HG03354 (cell line): ENCODE data around the gene ZNF474.
"Not testable (repeated sequence)": the region's sequence is repeated elsewhere in the genome, so short reads cannot be mapped to it uniquely, and the experiment has no call there.

Experiments
- ATAC-seq: cut with Tn5 transposase; IDR thresholded peaks from one replicate; pipeline ENCODE4 v1.9.1; 2021; ENCODE audit warnings: mild to moderate bottlenecking; ENCODE audit not compliant: unreplicated experiment, poor library complexity, severe bottlenecking

Gene ZNF474

GRCh38 chr5:122129306-122129705 is at the start of gene ZNF474:
Gene ZNF474, plus strand, starts transcription at chr5:122129546. Its CDS starts 22,445 bp downstream, at chr5:122151991.
- ATAC-seq, result no peak

GRCh38 chr5:122081541-122081940 is 47.8 kb upstream of the ZNF474 start:
- ATAC-seq, result no peak

- ATAC-seq, result no peak
Measured at GRCh38 chr5:122083535-122083934, 45.8 kb upstream of the ZNF474 start.

GRCh38 chr5:122085041-122085440 is 44.3 kb upstream of the ZNF474 start:
- ATAC-seq, result no peak

GRCh38 chr5:122089096-122090013 is 40.0 kb upstream of the ZNF474 start:
- ATAC-seq, result no peak

GRCh38 chr5:122091936-122092600 is 37.3 kb upstream of the ZNF474 start:
- no peak for ATAC-seq

GRCh38 chr5:122093415-122094180 is 35.7 kb upstream of the ZNF474 start:
- no peak for ATAC-seq

DNA sequence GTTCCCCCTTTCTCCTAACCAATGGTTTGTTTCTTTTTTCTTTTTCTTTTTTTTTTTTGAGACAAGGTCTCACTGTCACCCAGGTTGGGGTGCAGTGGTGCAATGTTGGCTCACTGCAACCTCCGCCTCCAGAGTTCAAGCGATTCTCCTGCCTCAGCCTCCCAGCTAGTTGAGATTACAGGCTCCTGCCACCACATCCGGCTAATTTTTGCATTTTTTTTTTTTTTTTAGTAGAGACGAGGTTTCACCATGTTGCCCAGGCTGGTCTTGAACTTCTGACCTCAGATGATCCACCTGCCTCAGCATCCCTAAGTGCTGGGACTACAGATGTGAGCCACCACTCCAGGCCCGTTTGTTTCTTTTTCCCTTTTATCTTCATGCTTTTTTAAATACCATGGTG is 35.1 kb upstream of the ZNF474 start:
- not testable (repeated sequence) for ATAC-seq

- ATAC-seq, result no peak
Measured at GRCh38 chr5:122095158-122095557, 34.2 kb upstream of the ZNF474 start.

DNA sequence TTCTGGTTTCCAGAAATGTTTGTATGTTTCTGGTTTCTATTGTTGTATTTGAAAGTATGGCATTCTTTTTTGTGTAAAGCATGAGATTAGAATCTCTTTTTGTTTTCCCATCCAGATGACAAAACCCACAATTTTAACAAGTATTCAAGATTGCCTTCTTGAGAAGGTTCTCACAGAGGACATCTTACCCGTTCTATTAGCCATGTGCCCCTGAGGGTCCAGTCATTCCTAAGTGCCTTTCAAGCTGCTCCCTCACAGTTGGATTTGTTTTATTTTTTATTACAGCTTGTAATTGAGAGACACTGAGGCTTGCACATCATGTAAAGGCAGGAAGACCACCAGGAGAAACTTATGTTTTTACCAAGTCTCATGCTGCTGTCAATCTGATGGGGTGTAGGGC is 32.0 kb upstream of the ZNF474 start:
- ATAC-seq, result no peak

DNA sequence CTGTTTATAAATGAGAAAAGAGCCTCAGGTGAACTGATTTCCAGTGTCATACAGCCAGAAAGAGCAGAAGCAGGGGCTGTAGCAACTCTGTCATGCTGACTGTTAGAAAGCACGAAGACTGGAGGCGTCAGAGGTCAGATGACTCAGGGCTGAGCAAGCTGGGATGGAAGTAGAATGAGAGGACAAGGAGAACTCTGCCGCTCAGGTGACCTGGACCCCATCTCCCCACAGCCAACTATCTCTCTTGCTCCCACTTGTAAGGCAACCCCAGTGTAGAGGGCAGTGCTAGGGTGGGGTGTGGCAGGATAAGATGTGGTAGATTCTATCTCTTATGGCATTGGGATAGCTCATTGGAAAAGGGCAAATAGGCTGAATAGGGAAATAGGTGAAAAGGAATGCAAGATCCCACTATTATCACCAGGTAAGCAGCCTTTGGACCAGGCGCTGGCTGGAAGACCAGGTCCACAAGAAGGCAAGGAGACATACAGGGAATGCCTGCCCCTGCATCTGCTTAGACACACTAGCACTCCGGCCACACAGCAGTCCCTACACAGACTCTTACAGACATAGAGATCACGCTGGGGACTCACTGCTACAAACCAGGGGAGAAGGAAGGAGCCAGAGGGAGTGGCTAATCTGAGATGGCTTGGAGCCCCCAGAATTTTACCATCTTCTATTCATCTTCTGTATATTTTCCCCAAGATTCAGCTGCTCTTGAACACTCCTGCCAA is 30.1 kb upstream of the ZNF474 start:
- no peak for ATAC-seq

DNA sequence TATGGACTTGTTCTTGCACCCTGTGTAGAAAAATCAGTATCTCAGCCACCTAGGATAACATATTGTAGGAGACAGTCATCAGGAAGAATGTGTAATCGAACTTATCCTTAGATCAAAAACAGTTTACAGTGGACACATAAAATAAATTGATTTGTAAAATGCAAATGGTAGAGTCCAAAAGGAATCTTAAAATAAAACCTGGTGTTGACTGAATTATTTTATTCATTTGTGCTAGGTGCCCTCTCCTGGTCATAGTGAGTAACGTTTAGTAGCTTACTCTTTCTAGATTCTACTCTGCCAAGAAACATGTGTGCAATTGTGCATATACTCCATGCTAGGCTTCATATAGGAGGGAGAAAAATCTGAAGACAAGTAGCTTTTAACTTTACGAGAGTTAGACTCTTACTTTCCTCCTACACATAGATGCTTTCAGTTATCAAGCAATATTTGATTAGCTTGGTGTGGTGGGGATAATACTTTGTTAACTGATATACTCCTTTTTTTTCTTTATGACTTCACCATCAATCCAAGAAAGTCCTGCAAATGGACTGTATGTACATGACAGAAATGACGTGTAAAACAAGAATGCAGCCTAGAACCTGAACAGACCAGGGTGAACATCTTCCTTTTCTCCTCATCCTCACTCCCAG is 27.6 kb upstream of the ZNF474 start:
- peak; percentile 78 for ATAC-seq

DNA sequence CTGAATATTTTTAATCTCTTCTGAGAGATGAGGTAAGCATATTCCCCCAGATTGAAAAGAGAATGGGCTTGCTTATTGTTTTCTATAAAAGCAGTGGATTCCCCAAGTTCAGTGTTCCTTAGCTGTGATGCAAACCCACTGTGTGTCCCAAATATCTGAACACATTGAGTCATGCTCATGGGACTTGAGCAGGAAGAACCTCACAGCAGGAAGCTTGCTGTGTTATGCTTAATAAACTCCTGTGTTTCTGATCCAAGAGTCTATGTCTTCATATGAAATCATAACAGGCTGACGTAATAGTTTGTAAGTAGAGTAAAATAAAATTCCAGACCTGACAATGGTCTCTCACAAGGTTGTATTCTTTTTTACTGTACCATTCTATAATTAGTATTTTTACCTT is 26.5 kb upstream of the ZNF474 start:
- ATAC-seq, result no peak

GRCh38 chr5:122105909-122106308 is 23.4 kb upstream of the ZNF474 start:
- ATAC-seq, result no peak

DNA sequence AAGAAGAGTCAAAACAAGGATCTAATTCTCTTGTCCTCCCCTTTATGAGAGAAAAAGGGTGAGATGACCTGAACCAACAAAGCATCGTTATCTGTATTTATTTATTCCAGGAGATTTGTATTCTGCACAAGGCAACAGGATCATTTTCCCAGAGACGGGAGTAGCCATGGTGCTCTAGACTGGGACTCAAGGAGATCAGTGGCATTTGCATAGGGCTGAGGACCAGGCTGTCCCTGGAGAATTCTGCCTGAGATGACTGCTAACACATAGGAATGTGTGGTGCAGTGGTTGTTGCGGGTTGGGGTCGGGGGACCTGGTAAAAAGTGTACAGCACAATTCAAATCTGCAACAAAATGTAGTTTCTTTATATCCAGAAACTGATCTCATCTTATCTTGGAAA is 22.3 kb upstream of the ZNF474 start:
- no peak for ATAC-seq

DNA sequence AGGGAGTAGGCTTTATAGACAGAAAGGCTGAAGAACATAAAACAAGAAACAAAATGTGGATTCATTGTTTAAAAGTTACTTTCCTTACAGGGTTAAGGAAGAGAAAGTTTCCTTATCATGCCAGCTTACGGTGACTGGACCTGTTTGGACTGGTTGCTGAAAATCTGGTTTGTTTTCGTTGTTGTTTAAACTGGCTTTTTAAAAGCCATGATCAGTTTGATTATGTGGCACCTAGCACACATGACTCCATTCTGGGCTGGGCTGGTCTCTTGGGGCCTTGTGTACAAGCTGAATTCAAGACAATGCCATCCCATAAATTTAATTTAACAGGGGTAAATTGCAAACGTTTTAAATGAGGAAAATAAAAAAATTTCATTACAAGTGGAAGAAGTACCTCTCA is 18.4 kb upstream of the ZNF474 start:
- ATAC-seq, result no peak

GRCh38 chr5:122111460-122111859 is 17.9 kb upstream of the ZNF474 start:
- no peak for ATAC-seq

- no peak for ATAC-seq
Measured at GRCh38 chr5:122112063-122112462, 17.3 kb upstream of the ZNF474 start.
